Stimulated activated CD4-positive, alpha-beta T cell treated with anti-CD3 and anti-CD28 coated beads, TNF-alpha, amount 100 ng/mL, for 1 hour (primary cell): ENCODE results near the gene TBC1D5.
"Not testable (repeated sequence)": the region's sequence is repeated elsewhere in the genome, so short reads cannot be mapped to it uniquely, and the experiment has no call there.

Experiments used
- DNase-seq, 3 donors: peaks; one replicate each; pipeline ENCODE4 v3.0.0-alpha.2; 2020; ENCODE audit warnings: low read depth in 3 of 3, low spot score in 1 of 3

The TBC1D5 gene

DNA sequence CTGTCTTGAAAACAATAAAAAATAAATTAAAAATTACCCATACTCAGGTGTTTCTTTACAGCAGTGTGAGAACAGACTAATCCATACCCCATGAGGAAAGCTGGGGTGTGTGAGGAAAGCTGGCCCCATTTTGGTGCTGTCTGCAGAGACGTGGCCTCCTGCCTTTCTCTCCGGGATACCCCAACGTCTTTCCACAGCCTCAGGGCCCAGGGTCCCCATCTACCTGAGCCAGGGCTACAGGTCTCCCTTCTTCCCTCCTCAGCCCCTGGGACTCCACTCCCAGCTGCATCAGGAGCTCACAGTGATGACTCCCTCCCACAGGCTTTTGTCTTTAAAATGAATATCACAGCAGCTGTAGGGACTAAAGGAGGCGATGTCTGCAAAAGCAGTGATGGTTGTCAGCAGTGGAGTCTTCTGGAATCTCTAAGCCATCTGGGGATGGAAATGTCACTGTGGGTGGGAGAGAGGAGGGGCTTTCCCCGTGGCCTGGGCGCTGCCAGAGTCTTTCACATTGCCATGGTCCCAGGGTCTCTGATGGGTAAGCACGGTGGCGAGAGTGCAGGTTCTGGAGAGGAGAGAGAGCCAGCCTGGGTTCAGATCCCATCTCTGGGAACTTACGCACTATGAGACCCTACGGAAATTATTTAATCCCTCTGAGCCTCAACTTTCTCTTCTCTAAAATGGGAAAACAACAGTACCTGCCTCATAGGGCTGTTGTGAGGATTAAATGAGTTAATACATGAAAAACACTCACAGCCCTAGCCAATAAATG is 598.4 kb downstream of the TBC1D5 start:
- no peak for DNase-seq

GRCh38 chr3:17142516-17142915 is 599.9 kb downstream of the TBC1D5 start:
- DNase-seq, result no peak

DNA sequence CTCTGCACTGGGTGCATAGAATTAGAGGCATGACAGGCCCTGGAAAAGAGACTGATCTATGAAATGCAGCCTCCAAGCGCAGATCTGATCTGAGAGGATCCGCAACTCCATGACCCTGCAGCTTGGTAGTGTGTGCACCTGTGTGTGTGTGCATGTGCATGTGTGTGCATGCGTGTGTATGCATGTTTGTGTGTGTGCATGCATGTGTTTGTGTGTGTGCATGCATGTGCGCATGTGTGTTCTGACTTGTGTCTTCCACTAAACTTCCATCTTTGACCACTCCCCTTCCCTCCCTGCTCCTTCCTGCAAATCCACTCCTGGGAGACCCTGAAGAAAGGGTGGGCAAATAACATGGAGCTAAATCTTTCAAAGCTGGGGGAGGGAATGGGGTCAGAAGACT is 600.7 kb downstream of the TBC1D5 start:
- no peak for DNase-seq

DNA sequence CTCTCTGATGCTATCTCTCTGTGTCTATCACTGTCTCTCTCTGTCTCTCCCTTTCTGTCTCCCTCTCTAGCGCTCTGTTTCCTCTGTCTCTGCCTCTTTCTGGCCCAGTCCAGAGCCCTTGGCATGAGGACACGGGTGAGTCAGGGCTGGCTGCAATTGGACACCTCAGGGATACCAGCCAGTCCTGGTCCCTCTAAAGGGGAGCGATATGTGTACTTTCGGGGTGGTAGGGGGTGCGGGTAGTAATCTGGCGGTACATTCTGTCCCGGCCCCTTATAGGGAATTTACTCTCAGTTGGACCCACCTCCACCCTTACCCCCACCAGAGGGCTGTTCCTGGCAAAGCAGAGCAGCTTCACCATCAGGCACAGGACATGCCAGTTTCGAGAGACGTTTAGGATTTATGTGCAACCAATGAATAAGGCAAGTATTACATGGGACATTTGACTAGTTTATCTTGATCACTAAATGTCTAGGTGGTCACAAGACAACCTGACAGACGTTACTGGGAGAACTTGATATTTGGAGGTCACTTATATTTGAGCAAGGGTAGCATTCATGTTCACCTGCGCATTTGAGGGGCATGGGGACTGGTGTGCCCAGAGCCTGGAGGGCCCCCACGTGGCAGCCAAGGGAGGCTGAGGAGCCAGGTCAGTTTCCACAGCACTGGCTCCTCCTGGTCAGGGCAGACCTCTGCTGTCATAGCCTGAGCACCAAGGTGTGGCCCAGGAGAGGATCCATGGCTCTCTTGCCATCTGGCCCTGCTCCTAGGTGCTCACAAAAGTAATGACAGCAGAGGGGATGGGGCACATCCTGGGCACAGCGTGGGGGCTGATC is 601.5 kb downstream of the TBC1D5 start:
- no peak for DNase-seq

GRCh38 chr3:17138246-17139039 is 604.0 kb downstream of the TBC1D5 start:
- DNase-seq, result no peak

GRCh38 chr3:17137321-17137826 is 605.1 kb downstream of the TBC1D5 start:
- DNase-seq, result no peak

- DNase-seq, result no peak
These were observed 606.2 kb downstream of the TBC1D5 start for GRCh38 chr3:17136136-17136721.

DNA sequence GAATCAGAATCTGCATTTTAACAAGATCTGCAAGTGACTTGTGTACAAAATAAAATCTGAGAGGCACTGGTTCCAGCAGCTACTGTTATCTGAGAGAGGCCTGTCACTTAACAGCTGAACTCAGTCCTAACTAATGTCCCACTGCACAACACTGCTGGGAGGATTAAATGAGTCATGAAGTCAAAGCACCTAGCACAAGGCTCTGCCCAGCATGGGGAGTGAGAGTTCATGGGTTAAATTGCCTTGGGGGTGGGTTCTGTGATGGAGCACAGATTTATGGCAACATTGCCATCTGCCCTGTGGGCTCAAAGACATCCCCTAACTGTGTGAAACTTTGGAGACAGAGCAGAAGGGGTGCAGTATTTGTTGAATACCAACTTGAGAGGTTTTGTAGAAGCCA is 606.7 kb downstream of the TBC1D5 start:
- no peak for DNase-seq

DNA sequence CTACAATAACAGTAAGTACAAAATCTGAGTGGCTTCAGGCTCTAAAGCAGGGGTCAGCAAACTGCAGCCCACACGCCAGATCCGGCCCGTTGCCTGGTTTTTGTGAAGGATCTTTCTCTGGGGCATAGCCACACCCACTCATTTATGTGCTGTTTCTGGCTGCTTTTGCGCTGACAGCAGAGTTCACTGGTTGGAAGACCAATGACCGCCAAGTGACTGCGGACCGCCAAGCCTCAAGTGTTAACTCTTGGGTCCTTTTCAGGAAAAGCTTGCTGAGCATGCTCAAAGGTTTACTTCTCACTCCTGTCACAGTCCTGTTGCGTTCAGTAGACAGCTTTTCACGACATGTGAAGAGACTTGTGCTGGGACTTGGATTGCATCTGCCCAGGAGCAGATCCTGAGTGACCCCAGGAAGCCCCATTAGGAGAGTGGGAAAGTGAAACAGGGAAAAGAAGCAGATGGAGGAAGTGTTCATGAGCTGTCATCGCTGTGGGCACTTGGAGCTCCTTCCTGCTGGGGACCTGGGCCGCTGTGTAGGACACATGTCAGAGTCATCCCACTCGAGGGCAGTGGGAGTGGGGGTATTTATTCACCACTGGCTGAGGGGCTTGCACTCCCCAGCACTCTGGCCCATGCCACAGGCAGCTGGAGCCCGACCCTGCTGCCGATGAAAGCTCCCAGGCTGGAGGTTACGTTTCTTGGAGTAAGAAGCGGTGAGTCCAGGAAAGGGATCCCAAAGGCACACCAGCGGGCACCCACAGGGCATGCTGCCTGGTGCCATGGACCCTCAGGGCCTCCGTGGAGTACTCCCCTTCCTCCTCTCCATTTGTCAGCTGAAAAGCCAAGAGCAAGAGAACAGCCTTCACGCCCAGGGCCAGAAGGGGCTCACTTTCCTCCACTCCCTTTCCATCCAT is 608.5 kb downstream of the TBC1D5 start:
- no peak for DNase-seq

- no peak for DNase-seq
These were observed 609.9 kb downstream of the TBC1D5 start for GRCh38 chr3:17132286-17133115.

DNA sequence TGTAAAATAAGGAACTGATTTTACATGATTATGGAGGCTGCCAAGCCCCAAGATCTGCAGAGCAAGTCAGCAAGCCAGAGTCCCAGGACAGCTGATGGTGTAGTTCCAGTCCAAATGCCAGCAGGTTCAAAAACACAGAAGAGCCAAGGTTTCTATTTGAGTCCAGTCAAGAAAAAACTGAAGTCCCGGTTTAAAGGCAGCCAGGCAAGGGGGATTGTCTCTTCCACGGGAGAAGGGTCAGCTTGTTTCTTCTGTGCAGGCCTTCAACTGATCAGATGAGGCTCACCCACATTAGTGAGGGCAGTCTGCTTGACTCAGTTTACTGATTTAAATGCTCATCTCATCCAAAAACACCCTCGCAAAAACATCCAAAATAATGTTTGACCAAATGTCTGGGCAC is 611.5 kb downstream of the TBC1D5 start:
- no peak for DNase-seq

DNA sequence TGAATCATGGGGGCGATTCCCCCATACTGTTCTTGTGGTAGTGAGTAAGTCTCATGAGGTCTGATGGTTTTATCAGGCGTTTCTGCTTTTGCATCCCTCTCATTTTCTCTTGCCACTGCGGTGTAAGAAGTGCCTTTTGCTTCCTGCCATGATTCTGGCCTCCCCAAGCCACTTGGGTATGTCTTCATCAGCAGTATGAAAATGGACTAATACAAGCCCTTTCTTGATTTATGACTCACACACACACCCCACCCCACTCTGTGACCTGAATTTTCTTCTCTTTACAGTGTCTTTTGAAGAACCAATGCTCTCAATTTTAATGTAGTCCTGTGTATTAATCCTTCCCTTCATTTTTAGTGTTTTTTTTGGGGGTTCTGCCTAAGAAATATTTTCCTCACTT is 612.9 kb downstream of the TBC1D5 start:
- no peak for DNase-seq

DNA sequence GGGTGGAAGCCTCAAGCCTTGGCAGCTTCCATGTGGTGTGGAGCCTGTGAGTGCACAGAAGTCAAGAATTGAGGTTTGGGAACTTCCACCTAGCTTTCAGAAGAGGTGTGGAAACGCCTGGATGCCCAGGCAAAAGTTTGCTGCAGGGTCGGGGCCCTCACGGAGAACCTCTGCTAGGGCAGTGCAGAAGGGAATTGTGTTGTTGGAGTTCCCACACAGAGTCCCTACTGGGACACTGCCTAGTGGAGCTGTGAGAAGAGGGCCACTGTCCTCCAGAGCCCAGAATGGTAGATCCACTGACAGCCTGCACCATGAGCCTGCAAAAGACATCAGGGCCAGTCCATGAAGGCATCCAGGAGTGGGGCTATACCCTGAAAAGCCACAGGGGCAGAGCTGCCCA is 613.8 kb downstream of the TBC1D5 start:
- not testable (repeated sequence) for DNase-seq

- DNase-seq, result no peak
These were observed 616.5 kb downstream of the TBC1D5 start for GRCh38 chr3:17125738-17126442.

- no peak for DNase-seq
These were observed 619.7 kb downstream of the TBC1D5 start for GRCh38 chr3:17122758-17123157.

DNA sequence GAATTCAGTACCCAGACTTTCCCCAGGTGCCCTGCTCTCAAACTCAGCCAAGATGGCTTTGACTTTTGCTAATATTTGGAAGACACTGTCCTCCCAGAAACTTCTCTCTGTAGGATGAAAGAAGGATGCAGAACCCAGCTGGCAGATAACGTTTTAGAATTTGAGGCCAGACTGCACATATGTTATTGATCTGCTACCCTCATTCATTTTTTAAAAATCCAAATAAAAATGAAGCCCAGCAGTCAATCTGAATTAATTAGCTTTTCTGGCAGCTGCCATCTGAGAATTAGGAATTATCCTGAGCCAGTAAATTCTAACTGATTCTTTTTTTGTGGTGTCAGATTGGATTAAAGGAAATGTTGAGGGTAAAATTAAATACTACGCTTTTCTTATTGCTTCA is 621.1 kb downstream of the TBC1D5 start:
- no peak for DNase-seq

DNA sequence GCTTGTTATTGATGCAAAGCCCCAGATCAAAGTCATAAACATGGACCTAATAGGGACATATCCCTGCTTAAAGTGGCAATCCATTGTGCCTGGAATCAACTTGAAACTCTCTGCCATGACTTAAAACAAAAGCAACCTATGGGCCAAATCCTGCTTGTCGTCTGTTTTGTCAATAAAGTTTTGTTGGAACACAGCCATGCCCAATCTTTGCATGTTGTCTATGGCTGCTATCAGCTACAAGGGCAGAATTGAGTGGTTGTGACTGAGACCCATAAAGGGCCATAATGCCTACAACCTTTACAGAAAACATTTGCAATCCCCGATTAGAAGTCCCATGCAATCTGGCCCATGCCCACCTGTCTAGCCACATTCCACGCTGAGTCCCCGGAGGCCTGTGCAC is 622.3 kb downstream of the TBC1D5 start:
- DNase-seq, result no peak

GRCh38 chr3:17119201-17120072 is 623.0 kb downstream of the TBC1D5 start:
- no peak for DNase-seq
